ENCODE results near the gene ADAMTS2.
A peak's percentile ranks its signal among the peaks of the same experiment; 100 is the strongest.

Gene ADAMTS2

DNA sequence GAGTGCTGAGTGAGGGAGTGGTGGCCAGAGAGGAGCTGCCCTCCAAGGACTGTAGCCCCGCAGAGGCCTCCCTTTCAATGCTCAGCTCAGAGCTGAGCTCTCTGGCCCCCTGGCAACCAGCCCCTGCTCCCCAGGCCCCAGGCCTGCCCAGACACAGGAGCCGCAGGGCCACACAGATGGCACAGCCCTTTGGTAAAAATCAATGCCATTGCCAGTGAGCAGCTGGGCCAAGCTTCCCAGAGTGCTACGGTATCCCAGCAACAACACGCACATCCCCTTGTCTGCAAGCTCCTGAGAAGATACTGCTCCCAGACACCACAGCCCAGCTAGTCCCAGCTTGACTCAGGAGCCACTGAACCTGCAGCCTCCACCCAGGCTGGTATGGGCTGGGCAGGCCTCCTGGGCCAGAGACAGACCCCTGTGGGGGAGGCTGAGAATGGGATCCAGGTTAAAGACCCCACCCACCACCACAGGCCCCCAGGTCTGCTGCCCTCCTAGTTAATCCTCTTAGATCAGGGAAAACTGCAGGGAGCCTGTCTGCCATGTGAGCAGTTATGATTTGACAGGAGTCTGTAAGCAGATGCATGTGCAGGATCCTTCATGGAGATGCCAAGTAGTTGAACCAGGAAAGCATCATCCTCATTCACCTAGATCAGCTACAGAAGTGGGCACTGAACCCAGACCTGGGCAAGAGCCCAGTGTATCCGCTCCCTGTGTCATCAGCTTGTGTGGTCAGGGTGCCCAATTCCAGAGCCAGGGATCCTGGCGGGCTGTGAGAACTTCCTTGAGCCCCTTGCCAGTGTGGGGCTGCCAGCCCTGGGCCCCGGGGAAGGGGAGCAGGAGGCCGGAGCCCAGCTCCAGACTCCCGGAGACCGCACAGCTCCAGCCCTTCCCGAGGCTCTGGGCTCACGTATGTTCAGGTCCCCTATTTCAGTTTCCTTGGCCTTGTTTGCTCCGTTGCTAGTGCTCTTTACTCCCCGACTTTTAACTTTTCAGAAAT lies 26.7 kb upstream of the ADAMTS2 start:
- no peak for DNase-seq

DNA sequence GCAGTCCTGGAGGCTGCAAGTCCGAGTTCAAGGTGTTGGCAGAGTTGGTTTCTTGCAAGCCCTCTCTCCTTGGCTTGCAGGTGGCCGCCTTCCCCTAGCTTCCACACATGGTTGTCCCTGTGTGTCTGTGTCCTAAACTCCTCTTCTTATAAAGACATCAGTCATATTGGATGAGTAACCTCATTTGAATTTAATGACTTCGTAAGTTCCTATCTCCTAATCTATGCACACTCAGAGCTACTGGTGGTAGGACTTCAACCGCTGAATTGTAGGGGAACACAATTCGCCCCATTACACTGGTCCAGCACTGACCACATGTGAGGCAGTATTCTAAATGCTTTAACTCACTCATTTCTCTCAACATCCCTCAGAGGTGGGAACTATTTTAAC lies 25.9 kb upstream of the ADAMTS2 start:
- DNase-seq, result no peak

DNA sequence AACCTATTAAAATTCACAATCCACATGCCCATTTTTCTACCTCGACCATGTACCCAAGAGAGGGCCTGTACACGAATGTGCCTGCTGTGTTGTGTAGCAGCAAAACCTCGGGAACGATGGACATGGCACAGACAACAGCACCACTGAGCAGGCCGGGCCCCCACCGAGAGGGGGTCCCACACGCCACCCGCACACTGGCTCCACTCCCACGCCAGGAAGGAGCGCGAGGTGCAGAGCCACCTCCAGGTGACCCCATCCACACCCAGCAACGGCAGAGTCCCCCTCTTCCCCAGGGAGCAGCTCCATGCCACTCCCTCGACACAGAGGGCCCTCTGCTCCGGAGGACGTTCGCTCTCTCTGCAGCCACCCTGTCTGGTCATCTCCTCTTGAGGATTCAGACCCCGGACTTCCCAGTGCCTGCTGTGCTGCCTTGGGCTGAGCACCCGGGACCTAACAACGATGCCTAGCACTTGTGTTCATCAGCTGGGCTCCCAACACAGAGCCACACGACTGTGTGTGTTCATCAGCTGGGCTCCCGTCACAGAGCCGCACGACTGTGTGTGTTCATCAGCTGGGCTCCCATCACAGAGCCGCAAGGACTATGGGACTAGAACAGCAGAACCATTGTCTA lies 25.3 kb upstream of the ADAMTS2 start:
- DNase-seq, result no peak

DNA sequence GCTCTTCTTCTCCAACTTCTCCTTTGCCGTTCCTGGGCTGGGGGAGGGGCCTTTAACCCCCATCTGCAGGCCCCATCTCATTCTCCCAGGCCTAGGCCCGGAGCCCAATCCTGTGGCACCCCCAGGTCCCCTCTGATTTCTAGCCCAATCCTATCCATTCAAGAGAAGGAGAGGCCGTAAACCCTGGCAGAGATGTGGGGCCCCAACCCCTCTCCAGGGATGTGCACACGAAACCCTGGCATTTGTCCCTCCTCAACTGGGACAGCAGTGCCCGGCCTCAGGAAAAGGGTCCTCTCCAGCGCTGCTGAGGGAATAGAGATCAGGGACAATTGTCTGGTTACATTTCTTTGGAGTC lies 24.2 kb upstream of the ADAMTS2 start:
- DNase-seq, result no peak

DNA sequence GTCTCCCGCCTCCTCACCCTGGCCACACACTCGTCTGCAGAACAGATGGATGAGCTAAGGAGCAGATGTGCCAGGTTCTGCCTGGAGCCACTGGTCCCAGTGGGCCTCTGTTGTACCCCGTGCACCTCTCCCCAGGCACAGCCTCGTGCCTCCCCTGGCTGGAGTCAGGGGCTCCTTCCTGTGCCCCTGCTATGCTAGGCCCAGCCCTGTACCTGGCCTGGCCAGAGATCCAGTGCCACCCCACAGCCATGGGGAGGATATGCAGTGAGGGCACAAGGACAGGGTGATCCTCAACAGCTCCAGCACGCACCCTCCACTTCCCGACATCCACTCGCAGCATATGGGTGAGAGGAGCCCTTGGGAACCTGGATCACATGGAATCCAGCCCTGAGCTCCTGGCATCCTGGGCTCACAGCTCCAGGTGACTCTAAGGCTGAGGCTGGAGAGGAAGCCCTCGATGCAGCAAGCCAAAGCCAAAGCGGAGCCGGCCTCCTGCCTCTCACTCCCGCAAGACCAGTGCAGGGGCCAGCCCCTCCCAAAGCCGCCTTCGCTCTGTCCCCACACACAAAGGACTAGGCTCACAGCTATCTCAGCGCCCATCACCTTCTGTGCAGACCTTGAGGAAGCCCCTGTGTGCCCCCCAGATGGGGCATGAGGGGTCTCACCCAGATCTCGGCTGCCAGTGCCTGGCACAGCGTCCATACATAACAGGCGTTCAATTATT lies 23.7 kb upstream of the ADAMTS2 start:
- DNase-seq, result no peak

DNA sequence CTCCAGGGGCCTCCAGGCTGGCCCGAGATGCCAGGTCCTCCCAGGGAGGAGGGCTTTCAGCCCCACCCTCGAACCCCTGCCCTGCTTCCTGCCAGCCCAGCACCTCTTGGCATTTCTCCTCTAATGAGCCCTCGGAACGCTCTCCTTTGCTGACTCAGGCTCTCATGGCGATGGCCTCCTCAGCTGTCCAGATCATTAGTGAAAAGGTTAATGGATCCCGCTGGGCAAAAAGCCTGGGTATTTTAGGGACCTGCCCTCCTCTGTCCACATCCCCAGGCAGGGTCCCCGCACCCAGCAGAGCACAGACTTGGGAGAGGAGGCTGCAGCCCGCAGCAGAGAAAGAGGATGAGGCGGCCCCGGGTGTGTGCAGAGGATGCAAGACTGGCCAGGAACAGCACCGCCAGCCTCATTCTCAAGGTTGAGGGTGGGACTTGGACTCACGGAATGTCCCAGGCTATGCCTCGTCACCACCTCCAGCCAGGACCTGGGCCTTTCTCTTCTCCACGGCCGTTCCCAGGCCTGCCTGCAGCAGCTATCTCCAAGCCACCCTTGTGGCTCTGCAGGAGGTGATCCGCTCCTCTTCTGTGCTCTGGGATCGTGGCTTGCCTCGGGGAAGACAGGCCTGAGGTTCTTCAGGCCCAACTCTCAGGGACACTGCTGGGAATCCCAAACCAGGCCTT lies 23.0 kb upstream of the ADAMTS2 start:
- DNase-seq, result no peak

DNA sequence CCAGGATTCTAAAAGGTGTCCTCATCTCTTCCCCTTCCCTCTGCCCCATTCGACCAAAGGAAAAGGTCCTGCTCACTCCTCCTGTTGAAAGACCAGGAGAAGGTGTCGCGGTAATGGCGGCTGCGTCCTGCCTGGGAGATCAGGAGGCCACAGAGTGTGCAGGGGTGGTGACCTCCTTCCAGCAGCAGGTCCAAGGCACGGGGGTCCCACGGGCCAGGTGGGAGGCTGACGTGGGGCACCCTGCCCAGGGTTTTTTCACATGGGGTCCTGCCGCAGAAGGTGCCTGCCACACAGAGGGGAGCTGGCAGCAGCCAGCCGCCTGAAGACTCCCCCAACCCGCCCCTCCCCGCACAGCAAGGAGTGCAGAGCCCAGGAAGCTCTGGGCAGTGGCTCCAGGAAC lies 22.2 kb upstream of the ADAMTS2 start:
- DNase-seq, result no peak

DNA sequence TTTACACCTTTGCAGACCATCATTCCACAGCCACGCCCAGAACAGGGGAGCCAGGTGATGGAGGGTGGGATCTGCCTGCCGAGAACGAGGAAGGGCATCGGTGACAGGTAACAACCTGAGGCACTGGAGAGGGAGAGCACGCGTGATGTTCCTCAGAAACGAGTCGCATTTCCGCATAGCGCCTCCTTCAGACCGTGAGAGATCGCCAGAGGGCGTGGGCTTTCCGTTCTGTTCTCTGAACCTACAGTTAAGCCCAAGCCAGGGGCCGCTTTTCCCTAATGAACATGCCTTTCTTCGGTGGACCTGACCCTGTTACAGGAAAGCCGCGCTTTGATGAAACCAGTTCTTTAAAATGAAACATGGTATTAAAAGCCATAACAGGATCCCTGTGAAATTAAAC lies 17.1 kb upstream of the ADAMTS2 start:
- DNase-seq, result no peak

DNA sequence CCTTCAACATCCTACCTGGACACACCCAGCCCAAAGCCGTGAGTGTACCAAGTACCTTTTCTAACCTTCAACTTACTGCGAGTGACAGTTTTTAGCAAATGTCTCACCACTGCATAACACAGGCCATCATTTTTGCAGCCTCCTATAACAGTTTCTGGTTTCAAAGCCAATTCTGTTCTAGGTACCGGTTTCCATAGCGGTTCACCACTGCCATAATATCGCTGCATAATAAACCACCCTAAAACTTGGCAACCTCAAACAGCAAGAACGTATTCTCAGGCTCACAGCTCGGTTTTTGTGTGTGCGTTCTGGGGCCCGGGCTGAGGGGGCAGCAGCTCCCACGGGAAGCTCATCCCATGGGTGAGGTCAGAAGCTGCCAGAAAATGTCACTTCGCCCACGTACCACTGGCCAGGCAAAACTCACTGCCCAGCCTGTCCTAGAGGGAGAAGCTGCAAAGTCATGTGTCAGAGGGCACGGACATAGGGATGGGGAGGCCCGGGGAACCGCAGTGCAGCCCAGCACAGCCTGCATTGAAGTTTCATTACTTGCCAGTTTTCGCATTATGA lies 15.9 kb upstream of the ADAMTS2 start:
- no peak for DNase-seq

DNA sequence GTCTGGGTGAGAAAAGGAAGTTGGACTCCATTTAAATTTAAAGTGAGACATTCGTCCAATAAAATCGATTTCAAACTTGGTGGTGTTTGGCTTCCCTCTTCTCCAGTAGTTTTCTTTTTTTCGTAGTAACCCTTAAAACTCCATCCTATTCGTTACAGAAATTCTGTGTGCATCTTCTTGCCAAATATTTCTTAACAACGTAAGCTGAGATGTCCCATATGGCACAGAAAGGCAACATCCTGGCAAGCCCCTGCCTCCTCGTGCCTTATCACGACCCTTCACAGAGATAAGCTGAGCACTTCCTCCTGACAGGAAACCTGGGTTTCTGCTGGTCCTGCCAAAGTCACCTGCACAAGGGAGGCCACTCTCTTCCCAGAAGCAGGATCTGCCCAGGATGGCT lies 11.8 kb upstream of the ADAMTS2 start:
- DNase-seq, result no peak

DNA sequence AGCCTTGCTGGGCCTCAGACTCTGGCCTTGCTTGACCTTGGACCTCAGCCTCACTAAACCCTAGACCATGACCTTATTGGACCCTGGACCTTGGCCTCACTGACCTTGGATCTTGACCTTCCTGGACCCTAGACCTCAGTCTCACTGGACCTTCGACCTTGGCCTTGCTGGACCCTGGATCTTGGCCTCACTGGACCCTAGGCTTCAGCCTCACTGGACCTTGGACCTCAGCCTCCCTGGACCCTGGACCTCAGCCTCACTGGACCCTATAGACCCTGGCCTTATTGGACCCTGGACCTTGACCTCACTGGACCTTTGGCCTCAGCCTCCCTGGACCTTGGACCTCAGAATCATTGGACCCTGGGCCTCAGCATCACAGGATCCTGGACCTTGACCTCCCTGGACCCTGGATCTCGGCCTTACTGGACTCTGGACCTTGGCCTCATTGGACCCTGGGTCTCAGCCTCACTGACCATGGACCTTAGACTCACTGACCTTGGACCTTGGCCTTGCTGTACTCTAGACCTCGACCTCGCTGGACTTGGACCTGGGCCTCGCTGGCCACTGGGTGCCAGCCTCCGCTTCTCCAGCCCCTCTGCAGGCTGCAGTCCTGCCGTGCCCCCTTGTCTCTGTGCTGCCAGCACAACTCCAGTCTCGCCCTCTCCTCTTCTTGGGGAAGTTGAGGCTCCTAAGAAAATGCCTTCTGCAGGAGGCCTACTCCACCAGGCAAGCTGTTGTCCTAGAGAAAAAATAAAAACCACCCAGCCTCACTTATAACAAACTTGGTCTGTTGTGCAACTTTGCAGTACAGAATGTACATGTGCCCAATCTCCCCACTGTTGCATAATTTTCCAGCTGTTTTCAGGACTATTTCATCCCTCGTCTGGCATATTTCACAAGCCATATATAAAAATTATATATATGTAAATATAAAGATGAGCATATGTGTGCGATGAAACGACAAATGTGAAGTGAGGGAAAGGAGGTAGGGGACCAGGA lies 11.0 kb upstream of the ADAMTS2 start:
- no peak for DNase-seq

DNA sequence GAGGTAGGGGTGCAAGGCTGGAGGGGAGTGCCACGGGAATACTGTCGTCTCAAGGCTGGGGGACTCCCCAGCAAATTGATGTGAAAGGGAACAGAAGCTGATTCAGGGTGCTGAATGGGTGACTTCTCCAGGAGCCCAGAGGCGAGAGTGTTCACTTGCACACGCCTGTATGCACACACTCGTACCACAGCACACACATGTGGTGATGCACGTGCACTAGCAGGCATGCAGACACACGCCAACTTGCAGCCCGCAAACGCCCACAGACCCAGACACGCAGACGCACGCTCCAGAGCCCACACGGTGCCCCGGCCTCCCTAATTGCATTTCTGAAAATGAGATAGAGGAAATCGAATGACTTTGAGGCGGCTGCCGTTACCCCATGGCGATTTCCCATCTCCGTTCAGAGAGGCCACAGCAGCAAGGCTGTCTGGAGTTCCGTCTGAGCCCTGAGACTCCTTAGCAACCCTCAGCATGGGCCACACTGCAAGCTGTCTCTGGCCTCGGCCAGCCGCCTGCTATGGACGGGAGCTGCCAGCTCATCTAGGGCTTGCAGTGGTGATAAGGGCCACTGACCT lies 9.1 kb upstream of the ADAMTS2 start:
- no peak for DNase-seq

DNA sequence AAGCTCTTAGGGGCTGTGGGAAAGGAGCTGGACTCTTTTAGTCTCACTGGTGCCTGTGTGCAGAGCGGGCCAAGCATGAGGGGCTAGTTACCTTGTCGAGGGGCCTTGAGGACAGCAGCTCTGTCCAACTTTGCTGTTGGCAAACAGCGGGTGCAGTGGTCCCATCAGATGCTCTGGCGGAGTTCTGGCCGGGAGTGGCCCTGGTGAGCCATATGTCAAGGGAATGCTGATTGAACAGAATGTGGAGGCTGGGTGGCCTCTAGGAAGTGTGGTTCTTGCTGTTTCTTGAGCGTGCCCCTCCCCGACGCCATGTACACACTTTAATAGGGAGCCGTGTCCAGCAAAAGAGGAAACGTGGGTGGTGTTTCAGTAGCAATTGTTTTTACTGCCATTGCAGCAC lies 3.6 kb upstream of the ADAMTS2 start:
- no peak for DNase-seq

DNA sequence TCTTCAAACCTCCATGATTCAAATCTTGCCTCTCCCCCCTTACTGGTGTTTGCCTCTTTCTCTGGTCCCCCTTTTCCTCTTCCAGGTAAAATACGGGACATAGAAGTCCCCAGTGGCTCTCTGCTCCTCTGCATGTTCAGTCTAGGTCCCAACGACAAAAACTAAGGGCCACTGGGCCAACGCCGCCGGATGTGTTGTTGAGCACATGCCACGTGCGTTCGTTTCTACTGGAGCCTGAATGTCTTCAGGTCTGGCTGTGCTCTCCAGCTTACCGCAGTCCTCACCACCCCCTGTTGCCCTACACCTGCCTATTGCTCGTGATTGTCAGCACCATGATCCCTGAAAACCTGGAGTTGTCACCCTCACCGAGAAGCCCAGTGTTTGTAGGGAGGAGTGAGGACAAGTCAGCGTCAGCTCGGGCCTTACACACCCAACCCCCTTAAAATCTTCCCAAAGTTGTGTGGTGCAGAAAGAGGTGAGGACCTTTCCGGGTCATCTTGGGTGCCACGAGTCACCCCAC lies 2.8 kb upstream of the ADAMTS2 start:
- no peak for DNase-seq

DNA sequence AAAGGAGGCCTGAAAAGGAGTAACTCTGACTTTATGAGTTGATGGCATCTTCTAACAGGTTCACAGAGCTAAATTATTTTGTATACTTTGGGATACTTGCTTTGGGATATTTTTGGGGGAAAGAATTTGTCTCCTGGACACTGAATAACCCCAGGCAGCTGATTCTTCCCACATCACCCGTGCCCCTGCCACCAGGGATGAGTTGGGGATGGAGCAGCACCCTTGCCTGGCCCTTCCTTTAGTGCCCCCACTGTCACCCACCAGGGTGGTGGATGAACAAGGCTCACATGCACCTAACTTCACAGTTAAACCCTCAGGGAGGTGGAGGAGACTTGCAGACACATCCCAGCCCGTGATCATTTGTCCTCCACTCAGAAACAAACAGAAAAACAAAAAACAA lies 2.3 kb upstream of the ADAMTS2 start:
- no peak for DNase-seq

DNA sequence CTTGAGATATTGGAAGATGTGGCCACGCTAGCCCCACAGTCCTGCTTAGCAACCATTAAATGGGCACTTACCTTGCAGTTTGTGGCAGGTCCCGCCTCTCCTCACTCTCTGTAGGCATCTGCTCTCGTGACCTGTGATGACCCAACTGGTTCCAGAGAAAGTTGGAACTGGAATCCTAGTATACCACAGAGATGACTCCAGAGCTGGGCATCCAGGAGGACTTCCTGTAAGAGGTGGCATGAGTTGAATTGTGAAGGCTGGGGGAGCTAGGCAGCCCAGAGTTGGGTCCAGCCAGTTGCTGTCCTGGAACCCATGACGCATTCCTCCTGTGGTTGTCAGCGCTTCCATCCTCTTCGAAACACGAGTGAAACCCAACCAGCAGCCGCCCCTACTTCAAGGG lies 1.6 kb upstream of the ADAMTS2 start:
- DNase-seq, result no peak

DNA sequence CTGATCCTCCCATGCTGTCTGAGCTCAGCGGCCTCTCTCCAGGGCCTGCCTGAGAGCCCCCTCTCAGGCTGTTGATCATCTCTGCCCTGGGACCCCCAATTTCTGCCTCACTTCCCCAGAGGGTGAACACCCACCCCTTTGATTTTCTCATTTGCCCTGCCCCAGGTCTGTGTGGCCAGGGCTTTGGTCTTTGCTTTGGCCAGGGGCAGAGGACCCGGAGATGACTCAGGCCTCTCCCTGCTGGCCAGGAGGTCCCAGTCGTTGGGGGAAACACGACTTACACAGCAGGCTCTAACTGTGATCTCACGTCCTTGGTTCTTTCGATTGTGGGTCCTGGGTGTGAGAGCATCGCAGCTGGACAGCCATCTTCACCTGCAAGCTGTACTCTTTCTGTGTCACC lies 1.1 kb upstream of the ADAMTS2 start:
- DNase-seq, result no peak

DNA sequence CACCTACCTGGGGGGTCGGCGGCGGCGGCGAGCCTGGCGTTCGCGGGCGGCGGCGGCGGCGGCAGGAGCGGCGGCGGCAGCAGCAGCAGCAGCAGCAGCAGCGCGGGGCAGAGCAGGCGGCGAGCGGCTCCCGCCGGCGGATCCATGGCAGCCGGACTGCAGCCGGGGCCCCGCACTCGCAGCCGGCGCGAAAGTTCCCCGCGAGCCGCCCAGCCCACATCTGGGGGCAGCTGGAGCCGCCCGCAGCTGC lies 153 bp downstream of the ADAMTS2 start:
- no peak for DNase-seq

DNA sequence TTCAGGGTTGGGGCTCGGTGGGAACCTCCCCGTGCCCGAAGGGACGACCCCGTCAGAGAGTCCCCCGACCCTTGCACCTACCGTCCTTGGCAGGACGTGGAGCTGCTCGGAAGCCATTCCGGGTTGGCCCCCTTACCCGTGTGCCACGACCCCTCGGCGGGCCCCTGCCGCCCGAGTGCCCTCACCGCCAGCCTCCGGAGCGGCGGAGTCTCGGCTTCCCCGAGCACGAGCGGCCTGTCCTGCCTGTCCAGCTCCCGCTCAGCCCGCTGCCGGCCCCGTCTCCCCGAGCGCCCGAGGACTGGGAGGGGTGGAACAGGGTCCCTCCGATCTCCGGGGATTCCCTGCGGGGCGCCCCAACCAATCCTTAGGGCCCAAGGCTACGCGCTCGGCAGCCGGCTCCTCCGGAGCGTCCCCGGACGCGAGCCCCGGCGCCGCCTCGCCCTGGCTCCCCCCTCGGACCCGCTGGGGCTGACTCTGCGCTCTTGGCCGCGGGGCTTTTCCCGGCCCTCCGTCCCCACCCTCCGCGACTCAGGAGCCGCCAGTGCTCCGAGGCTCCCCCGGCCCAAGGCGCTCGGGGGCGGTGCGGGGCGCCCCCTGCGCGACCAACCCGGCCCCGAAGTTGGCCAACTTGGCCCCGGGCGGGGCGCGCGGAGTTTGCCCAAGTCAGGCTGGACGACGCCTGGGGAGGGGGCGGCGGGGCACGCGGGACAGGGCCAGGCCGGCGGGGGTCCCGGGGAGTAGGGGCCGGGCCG lies 654 bp downstream of the ADAMTS2 start:
- DNase-seq, result no peak

DNA sequence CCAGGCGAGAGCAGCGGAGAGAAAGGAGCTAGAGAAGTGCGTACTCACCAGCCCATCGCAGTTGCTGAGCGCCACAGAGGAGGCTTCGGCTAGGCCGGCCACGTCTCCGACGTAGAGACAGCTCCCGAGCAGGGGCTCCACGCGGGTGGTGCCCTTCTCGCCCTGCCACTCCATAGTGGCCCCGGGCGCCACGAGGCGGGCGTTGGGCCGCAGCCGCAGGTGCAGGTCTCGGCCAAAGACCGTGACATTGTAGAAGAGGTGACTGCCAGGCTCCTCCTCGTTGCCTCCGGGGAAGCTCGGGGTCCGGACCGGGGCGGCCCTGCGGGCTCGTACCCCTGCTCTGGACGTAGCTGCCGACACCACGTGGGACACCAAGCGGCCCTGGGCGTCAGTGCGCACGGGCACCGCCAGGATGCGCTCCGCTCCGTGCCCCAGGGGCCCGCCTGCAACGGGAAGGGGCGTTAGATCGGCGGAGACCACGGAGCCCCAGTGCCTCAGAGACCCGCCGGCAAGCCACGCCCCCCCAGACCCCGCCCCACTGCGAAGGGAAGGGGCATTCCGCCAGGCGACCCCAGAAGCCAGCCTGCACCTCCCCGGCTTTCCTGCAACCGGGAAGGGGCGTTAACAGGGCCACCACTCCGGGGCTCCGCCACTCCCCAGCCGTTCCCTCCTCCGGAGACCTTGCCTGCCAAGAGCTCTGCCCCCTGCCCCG lies 1.4 kb downstream of the ADAMTS2 start:
- peak; percentile 15 for DNase-seq

All from DMS79 treated with DMSO at 0.1 percent for 48 hours (cell line).